Calu3 (cell line): ENCODE results near the gene ARFIP1. TPM values are rescaled to one million over a fixed set of nuclear protein-coding genes. Genes with fewer than 3 reads are reported as not detected.

Experiments used
- BruUV-seq: library from RNA; stranded (reverse); fragments of 400-500 nt; replicated peaks from 2 replicates; lab custom pipeline; 2021; lab: Mats Ljungman, UMichigan
- CTCF ChIA-PET: fragments of 300-600 bp; sonication (Branson Sonifier 250); formaldehyde crosslinking; loops from one replicate; lab custom pipeline; 2022; ENCODE audit warnings: antibody characterized with exemption; lab: Charles Lee
- DNase-seq: peaks from one replicate; pipeline ENCODE4 v3.0.0; 2022
- H3K27ac Mint-ChIP-seq: one replicate; pipeline ENCODE4 v1.8.0; 2022; ENCODE audit warnings: mixed read lengths; ENCODE audit not compliant: unreplicated experiment
- H3K27me3 Mint-ChIP-seq: one replicate; pipeline ENCODE4 v1.8.0; 2022; ENCODE audit warnings: mixed read lengths; ENCODE audit not compliant: unreplicated experiment
- H3K36me3 Mint-ChIP-seq: one replicate; pipeline ENCODE4 v1.8.0; 2022; ENCODE audit warnings: mild to moderate bottlenecking, moderate library complexity, mixed read lengths; ENCODE audit not compliant: insufficient read depth, unreplicated experiment
- H3K4me1 Mint-ChIP-seq: one replicate; pipeline ENCODE4 v1.8.0; 2022; ENCODE audit warnings: mild to moderate bottlenecking, low read depth, mixed read lengths; ENCODE audit not compliant: unreplicated experiment
- H3K4me3 Mint-ChIP-seq: one replicate; pipeline ENCODE4 v1.8.0; 2022; ENCODE audit warnings: mild to moderate bottlenecking, low read depth, moderate library complexity, mixed read lengths; ENCODE audit not compliant: unreplicated experiment
- H3K9me3 Mint-ChIP-seq: one replicate; pipeline ENCODE4 v1.8.0; 2022; ENCODE audit warnings: low read depth, mixed read lengths; ENCODE audit not compliant: unreplicated experiment
- CTCF ChIP-seq: fragments of 200-600 bp; IDR thresholded peaks from one replicate; pipeline ENCODE4 v1.8.0; 2022; ENCODE audit warnings: antibody characterized with exemption; ENCODE audit not compliant: unreplicated experiment
- intact Hi-C: fragments of 100-400 bp; cut with micrococcal nuclease; formaldehyde crosslinking; loops from one replicate; pipeline ENCODE4 v1.10.0; 2022; ENCODE audit not compliant: unreplicated experiment
- total RNA-seq: library from RNA; stranded (reverse); gene quantifications from 2 replicates; pipeline ENCODE4 v1.2.3, GENCODE V29; 2022

The ARFIP1 gene
- total RNA-seq, 1 experiment from 2014 or later = 35.5 TPM

GRCh38 chr4:152843481-152844090 lies 63.8 kb downstream of the ARFIP1 start:
- peak; percentile 65 for DNase-seq
- intact Hi-C loops = loop anchor here (10.0 kb wide), 1 partner anchor 471 kb away; no protein-coding TSS in a partner anchor
- BruUV-seq = no TSS peak
- H3K27ac Mint-ChIP-seq = peak overlapping the region; percentile 70
- no peaks in the 10 kb centered on the region for H3K27me3 Mint-ChIP-seq
- H3K4me3 Mint-ChIP-seq = peak overlapping the region; percentile 34
- CTCF ChIA-PET = interaction anchor here (0.6 to 0.9 kb wide), 2 partner anchors 88 to 284 kb away, joined by 3 read pairs; no protein-coding TSS in a partner anchor
- no peaks in the 10 kb centered on the region for H3K9me3 Mint-ChIP-seq
- TF ChIP-seq CTCF = no peak
- H3K36me3 Mint-ChIP-seq = no peaks in the 10 kb centered on the region
- peaks cover 25% of the 10 kb centered on the region for H3K4me1 Mint-ChIP-seq

- intact Hi-C loops = loop anchor here (2.0 to 10.0 kb wide), 3 partner anchors 110 to 467 kb away; no protein-coding TSS in a partner anchor
- Mint-ChIP-seq H3K27ac (no peak overlapping the region), H3K9me3 (no peaks in the 10 kb centered on the region), H3K4me3 (no peak overlapping the region), H3K27me3 (no peaks in the 10 kb centered on the region), H3K36me3 (peaks cover 6% of the 10 kb centered on the region), H3K4me1 (peaks cover 41% of the 10 kb centered on the region)
- TF ChIP-seq CTCF = no peak
- BruUV-seq = no TSS peak
- CTCF ChIA-PET = interaction anchor here (0.6 to 2.2 kb wide), 4 partner anchors 14 to 894 kb away, joined by 3 to 8 read pairs (median 6); partner anchors contain the start of gene FHDC1
- no peak for DNase-seq
Measured at GRCh38 chr4:152847376-152847775, 67.6 kb downstream of the ARFIP1 start.

GRCh38 chr4:152848508-152848907 lies 68.8 kb downstream of the ARFIP1 start:
- intact Hi-C loops = loop anchor here (5.0 to 10.0 kb wide), 2 partner anchors 109 to 466 kb away; no protein-coding TSS in a partner anchor
- no TSS peak for BruUV-seq
- no peak overlapping the region for H3K4me3 Mint-ChIP-seq
- H3K27me3 Mint-ChIP-seq = no peaks in the 10 kb centered on the region
- H3K9me3 Mint-ChIP-seq = peaks cover 4% of the 10 kb centered on the region
- H3K27ac Mint-ChIP-seq = no peak overlapping the region
- H3K4me1 Mint-ChIP-seq = peaks cover 33% of the 10 kb centered on the region
- DNase-seq = no peak
- peaks cover 6% of the 10 kb centered on the region for H3K36me3 Mint-ChIP-seq
- CTCF ChIA-PET = interaction anchor here (0.5 to 2.2 kb wide), 2 partner anchors 83 to 279 kb away, joined by 3 to 8 read pairs; no protein-coding TSS in a partner anchor
- no peak for TF ChIP-seq CTCF

GRCh38 chr4:152849350-152849749 lies 69.6 kb downstream of the ARFIP1 start:
- DNase-seq = no peak
- Mint-ChIP-seq H3K36me3 (peaks cover 6% of the 10 kb centered on the region), H3K9me3 (peaks cover 4% of the 10 kb centered on the region), H3K27me3 (no peaks in the 10 kb centered on the region), H3K27ac (peak overlapping the region; percentile 27), H3K4me1 (peaks cover 27% of the 10 kb centered on the region), H3K4me3 (no peak overlapping the region)
- BruUV-seq = no TSS peak
- no peak for TF ChIP-seq CTCF
- intact Hi-C loops = loop anchor here (5.0 to 10.0 kb wide), 2 partner anchors 108 to 465 kb away; no protein-coding TSS in a partner anchor
- CTCF ChIA-PET = interaction anchor here (0.5 kb wide), 1 partner anchor 82 kb away, joined by 3 read pairs; no protein-coding TSS in a partner anchor
